T-helper 2 cell treated with Interferon-gamma antibody and Interleukin-4, amounts not matched to agents 100 ng/mL and 5 ng/mL, for 36 hours (primary cell): ENCODE measurements around the gene GRIK1. TPM values are rescaled to one million over a fixed set of nuclear protein-coding genes. Genes with fewer than 3 reads are reported as not detected.

Source experiments
- intact Hi-C: fragments of 100-400 bp; cut with micrococcal nuclease; formaldehyde crosslinking; loops from one replicate; pipeline ENCODE4 v1.15.1; 2023
- total RNA-seq: library from RNA; stranded (reverse); gene quantifications from 2 replicates; pipeline ENCODE4 v1.2.3, GENCODE V29; 2022

GRIK1 gene
- total RNA-seq, 1 donor from 2014 or later: not detected

DNA sequence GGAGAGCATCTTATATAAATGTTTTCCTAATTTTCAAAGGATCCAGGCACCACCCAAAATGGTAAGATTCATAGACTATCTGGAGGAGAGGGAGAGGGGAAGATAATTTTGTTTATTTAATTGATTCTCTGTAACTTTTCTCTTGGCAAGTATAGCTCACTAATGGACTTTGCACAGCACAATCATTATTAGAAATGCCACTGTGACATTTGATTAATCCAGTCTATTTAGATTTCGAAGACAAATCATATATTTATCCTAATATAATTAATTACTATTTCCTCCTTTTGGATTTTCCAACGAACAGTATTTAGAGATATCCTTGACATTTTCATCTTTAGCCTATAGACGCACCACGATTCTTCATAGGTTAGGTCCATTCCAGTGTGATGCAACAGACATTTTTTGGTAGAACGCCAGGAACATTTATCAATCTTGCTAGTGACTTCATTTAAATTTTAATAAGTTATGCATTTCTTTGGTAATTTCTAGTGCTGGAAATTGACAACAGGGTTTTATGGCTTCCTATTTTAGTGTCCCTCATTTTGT, 152.4 kb downstream of the GRIK1 start:
- intact Hi-C loops: no loop called here

DNA sequence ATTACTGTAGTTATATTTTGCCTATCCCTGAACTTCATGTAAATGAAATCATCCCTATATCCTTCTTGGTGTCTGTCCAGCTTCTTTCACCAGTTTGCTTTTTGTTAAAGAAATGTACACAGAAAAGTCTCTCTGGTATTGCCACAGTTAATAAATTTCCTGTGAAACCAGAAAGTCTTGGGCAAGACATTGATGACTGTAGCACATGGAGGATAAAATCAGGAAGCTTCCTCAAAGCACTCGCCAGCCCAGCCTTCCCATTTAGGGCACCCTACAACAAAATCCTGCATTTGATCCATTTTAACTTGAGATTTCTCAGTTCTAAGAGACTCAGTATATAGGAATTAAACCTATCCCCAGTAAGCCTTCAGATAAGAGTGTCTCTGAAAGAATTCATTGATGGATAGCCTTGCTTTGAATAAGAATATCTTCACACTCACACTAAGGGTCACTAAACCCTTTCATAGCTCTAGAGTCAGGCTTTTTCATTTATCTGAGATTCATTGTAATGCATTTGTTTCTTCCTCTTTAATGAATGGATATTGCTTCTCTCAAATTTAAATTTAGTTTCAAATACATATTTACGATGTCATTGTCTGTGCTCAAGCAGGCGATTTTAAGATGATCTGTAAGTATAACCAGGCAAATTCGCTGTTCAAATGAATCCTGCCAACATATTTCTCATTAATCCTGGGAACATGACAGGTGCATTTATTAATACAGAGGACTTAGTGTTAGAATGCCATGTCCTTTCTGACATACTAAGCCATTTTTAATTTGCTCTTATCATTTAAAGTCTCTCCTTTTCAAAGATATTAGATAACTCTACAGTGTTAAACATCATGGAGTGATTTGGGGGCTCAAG, 153.1 kb downstream of the GRIK1 start:
- intact Hi-C loops: no loop called here

DNA sequence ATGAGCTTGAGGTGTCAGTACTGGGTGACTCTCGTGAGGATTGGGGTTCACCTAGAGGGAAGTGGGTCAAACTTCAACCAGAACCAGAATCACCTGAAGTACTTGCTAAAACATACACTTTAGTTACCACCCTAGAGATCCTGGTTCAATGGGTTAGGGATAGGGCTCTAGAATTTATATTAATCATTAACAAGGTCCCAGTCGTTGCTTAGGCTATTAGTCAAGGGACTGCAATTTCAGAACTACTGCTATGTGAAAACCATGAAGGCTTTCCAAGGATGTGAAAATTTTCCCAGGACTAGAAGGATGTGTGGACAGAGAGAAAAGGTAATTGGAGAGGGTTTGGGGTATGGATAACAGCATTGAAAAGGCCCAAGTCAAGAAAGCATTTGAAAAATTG, 162.6 kb downstream of the GRIK1 start:
- intact Hi-C loops: no loop called here

DNA sequence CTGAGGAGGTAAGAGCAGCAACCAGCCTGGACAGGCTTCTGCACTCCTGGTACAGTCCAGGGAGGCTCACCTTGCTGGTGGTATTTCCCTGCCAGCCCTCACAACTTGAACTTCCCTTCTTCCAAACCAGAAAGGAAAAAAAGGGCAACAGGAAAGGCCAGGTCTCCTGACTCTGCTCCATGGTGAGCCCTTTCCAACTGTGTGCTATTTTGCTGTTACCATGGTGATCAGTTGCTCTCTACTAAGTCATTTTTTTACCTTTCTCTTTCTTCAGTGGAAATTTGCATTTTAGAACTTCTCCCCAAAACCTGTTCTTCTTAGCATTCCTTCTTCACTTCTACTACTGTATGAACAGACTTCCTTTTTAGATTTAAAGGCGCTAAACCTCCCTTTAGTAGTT, 164.3 kb downstream of the GRIK1 start:
- intact Hi-C loops: no loop called here

DNA sequence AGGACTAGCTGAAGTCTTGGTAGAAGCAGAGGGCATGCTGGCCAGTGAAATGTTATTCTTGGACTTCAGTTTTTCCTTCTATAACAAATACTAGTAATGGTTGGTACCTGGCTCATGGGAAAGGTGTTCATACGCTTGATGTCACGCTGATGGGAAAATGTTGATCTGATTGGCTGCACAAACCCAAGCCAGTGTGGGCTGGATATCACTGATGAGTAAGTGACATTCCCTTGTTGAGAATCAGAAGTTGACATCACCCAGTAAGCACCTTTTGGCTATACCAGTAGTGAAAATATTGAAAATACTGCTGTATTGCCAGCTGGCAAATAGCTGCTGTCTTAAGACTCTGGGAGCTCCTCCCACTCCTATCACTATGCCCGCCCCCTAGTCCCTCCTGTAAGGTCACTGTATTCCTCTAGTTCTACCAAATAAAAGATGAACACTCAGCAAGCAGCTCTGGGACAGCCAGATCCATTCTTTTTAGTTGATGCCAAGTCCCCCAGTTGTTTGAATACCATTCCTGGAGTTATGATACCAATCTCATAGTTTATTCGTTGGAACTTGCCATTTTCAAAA, 168.2 kb downstream of the GRIK1 start:
- intact Hi-C loops: no loop called here

DNA sequence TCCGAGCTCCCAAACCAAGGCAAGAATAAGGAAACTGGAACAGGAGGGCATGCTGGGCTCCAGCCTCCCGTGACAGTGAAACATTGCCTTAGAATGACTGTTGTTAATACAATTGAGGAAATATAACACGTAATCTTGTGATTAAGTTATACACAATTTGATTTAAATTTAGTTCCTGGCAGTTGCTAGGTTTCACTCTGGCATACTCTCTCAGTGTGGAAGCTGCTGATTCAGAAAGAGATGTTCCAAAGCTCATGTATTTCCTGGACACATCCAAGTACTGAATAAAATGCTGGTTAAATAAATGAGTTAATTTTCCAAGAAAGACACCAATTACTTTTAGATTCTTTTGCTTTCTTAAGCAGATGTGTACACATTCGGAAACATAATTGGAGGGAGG, 176.1 kb downstream of the GRIK1 start:
- intact Hi-C loops: no loop called here

DNA sequence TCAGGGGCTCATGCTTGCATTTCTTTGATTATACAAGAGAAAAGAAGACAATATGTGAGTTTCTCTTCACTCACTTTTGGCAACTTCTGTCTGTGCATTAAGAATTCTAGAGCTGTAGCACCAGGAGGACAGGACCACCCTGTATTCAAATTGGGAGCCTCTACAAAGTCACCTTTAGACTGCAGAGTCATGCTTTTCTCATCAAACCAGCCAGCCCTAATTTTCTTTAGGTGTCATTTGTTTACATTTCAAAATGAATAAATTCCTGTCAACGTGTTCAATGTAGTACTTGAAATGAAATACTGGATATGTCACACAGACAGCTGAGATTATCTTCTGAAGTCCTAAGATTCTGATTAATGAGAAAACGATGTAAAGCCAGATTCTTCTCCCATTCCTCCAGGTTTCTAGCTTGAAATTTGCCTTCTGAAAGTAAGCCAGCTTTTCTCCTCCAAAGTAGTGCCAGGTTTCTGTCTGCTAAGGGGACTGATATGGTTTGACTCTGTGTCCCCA, 177.2 kb downstream of the GRIK1 start:
- intact Hi-C loops: no loop called here

DNA sequence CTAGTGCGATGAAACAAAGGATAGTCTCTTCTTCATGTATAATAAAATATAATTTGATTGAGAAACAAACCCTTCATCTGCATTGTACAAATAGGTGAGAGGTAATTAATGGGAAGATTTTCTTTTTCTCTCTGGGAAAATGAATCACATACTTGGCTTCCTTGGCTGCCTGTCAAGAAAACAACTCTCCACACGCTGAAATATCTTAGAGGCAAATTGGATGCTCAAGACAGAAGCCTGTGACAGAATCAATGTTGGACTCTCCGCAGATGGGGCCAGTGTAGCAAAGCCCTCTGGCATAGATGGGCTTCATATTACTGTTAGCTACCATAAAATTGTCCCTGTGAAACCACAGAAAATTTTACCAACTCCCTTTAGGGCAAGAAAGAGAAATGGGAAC, 186.6 kb downstream of the GRIK1 start:
- intact Hi-C loops: no loop called here

DNA sequence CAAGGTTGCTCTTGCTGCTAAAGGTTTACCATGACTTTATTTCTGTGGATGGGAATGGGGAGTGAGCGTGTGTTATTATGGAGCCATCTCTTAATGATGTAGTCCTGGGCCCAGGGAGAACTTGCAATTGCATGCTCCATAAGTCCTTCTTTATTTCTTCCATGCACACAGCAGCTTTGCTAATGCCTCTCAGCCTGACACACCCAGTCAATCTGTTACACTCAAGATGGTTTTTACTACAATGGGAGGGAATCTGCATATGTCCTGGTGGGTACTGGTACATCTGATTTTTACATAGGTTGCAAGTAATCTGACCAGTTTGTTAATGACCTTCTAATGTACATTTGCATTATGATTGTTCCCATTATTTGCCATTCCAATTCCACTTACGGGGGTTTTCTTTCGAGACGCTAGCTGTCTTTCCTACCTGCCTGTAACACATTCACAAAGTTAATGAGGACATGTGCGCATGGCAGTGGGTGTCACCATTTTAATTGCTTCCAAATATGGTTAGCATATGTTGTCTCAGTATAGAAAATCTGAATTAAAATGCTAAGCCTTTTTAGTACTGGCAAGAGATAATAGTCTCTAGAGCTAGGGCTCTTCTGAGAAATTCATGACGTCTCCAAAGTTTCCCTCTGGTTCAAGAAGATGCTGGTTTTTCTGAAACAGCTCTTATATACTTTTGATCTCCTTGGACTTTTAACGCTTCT, 188.2 kb downstream of the GRIK1 start:
- intact Hi-C loops: no loop called here

DNA sequence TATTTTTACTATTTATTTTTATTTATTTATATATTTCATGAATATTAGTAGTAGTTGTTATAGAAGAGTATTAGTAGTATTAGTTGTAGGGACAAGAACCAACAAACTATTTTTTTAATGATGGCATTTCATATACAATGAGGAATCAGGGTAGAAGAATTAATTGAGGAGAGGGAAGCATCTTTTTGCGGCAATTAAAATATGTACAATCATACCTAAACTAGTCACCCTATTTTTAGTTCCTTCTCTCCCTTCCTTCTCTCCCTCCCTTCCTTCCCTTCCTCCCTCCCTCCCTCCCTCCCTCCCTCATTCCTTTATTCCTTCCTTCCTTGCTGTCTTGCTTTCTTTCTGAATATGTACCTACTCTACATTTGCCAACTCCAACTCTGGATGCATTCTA, 189.8 kb downstream of the GRIK1 start:
- intact Hi-C loops: no loop called here

DNA sequence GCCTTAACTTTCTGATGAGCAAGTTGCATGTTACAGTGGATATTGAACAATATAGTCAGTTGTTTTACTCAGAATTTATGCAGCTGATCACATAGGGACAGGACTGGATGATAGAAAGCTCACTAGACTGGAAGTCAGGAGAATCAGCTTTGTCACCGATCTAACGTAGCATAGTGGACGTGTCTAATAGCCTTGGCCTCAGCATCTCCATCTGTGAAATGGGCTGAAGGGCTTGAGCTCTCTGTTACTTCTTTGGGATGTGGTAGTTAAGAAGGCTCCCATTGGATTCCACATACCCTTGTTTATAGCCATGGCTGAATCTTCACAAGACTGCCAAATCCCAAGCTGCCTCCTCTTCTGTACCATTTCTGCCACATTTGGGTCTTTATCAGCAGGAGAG, 190.6 kb downstream of the GRIK1 start:
- intact Hi-C loops: no loop called here

DNA sequence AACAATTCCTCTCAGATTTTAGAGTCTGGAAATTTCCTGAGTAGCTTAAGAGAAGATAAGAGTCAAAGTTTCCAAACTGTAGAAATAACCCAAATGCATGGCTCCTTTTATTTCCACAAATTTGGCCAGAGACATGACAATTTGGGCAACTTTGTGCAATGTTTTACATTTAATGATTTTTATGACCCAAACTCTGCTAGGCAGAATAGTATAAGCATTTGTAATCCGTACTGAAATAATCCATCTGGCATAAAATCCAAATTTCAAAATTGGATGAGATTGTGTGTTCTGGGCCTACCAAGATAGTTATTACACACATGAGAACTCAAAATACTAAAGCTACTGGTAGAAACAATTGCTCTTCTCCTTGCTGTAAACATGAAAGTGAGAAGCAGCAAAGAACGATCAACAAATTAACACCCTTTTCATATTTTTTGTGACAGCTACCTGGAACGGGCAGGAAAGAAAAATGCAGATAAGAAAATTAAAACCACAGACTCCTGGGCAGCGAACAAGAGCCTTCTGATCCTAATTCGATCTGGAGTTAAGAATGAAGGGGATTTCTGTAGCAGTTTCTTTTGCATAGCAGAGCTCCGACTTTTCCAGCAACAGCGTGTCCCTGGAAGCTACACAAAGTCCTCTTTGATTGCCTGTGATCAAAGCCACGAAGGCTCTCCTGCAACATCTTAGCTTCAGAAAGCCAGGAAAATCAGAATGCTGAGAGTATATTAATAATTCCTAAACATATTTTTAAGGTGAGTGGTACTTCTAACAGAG, 191.2 kb downstream of the GRIK1 start:
- intact Hi-C loops: no loop called here

DNA sequence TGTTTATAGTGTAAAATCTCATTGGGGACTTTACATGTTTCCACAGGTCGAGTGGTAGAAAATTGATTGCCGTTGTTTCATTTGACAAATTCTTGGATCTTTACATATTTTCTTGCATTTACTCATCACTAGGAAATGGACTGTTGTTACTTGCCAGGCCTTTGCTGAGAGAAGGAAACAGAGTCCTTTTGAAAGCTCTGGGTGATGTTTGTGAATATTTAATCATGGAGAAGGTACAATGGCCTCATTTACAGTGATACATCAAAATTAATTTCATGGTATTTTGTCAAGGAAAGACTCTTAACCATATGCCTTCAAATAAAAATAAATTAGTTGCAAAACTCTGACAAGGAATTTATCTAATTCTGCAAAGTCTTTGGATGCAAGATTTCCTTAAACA, 198.0 kb downstream of the GRIK1 start:
- intact Hi-C loops: no loop called here

DNA sequence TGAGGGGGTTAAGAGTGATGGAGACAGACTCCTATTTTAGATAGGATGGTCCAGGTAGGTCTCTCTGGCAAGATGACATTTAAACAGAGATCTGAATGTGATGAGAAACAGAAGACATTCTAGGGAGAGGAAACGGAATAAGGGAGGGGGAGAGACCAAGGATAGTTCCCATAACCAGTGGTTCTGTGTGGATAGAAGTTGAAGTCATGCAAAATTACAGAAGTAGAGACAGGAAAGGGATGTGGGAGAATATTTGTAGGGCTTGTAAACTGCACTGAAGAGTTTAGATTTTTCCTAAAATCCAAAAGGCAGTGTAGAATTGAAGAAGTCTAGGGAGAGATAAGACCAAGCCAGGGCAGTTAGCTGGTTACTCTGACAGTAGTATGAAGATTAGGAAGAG, 200.6 kb downstream of the GRIK1 start:
- intact Hi-C loops: no loop called here

DNA sequence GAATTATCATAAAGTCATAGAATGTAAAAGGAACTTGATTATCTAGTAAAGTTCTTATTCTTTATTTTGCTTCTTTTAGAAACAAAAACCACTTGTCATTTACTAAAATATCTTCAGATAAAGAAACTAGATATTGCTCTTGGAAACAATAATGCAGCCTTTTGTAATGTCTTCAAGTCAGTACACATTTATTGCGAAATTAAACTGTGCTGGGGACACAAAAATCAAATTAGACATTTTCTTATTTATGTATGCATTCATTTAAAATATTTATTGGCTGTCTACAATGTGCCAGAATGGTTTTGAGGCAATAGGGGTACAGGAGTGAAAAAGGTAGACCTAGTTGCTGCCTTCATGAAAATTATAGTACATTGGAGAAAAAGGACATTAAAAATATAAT, 201.1 kb downstream of the GRIK1 start:
- intact Hi-C loops: no loop called here

DNA sequence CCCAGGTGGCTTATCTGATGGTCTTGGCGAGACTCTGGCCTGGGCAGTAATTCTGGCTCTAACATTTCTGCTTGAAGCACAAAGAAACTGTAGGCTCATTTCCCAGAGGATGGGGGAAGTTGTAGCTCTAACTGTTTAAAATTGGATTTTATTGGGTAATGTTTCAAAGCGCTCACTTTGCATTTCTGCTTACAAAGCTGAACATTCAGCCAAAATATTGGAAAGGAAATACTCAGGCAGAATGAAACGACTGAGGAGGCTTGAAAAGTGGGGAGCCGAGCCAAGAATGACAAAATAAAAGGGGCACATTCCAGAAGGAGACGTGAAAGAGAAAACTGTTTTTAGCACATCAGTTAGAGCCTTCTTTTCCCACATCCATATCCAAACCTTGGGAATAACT, 202.6 kb downstream of the GRIK1 start:
- intact Hi-C loops: no loop called here

DNA sequence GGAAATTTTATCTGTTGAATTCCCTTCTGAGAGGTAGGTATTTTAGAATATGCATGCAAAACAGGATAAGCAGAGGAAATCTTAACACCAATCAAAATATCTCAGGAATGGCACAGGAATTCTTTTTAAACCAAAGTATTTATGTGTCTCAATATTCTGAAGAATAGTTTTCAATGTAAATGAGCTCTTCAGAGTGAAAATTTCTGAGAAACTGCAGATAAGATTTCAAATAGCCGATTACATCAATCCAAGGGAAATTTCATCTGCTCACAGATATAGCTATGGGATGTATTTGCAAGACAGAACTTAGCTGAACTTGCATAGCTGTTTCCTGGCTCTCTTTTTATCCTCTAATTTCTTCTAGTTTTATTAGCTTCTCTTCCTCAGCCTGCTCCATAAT, 209.5 kb downstream of the GRIK1 start:
- intact Hi-C loops: no loop called here

DNA sequence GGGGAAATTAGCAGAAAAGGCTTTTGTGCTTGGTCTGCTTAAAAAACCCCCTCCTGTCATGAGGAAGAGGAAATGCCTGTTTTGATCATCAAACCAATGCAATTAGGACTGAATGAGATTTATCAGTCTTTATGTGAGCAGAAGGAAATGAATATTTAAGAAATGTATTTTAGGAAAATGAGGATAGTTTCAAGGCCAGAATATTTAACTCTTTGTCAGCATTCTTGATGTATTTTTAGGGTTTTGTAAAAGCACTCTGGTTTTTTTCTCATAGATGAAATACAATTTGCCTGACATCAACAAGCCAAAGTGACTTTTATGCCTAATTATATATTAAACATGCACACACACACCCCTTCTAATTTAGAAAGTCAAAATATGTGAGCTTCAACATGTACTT, 213.8 kb downstream of the GRIK1 start:
- intact Hi-C loops: no loop called here

DNA sequence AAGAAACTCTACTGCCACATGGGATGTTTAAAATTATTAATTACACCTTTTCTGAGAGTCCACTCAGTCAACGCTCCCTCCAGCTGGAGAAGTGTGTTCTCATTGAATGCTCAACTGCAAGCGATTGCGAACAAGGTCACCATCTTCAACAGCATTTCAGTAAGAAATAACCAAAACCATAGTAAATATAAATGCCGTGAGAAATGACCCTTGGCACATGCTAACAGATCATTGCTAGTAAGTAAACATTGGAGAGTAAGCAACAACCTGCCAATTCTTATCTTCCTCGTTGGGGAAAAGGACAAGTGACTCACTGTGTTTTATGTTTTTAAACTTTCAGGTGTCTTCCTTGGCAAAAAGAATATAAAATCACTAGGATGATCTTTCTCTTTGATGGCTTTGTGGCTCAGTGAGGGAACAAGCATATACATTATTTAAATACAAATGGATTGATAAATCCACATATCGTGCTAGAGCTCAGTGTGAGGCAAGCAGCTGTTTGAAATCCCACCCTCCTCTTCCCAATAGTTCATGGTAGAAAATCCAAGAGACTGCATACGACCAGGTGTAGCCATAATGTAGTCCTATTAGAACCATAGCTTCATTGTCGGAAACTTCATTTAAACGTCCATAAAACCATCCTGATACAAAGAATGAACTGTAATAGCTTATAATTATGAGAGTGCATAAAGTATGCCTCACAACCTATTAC, 214.6 kb downstream of the GRIK1 start:
- intact Hi-C loops: no loop called here

DNA sequence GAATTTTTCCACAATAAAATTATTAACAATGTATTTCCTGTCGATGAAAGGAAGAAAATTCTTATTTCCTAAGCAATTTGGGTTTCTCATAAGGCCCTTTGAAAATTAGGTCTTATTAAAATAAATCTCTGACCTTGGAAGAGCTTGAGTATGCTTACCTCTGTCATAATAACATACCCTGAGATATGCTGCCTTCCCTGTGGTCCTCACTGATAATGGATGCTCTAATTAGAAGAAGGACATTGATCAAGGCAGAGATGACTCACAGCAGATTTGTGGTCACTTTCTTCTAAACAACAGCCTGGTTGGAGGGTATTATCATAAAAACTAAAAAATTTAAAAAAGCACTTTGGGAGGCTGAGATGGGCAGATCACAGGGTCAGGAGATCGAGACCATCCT, 217.8 kb downstream of the GRIK1 start:
- intact Hi-C loops: no loop called here

DNA sequence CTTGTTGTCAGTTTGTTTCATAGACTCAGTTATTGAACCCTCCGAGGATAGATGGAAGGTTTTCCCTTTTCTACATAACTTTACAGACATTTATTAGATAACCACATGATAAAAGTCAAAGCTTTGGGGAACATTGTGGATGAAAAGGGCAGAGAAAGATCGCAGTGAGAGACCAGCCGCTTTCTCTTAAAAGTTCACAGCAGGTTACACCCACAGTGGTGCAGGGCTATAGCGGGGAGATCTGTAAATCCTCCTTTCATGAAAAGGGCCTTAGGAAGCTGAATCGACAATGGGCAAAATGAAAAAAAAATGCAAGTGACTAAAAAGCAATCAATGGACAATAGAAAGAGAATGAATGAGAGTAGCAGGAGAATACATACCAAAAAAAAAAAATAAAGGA, 218.6 kb downstream of the GRIK1 start:
- intact Hi-C loops: no loop called here
